ENCODE measurements around the gene R3HDM2.

DNA sequence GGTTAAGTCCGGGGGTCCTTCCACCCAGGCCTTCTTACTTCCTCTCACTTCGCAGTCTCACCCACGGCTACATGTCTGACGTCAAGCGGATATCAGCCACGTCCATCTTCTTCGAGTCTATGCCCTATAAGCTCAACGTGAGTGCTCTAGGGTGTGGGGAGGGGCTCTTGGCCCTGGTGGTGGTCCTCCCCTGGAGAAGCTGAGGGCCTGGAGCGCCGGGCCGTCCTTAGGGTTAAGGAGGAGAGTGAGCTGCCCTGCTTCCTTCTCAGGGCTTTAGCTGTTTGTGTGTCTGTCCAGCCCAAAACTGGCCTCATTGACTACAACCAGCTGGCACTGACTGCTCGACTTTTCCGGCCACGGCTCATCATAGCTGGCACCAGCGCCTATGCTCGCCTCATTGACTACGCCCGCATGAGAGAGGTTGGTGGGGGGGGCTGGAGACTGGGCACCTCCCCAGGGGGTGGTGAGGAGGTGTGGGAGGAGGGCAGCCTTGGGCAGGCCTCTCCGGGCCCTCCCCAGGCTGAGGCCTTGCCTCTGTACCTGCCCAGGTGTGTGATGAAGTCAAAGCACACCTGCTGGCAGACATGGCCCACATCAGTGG is 198.6 kb downstream of the R3HDM2 start:
- no peak for TF ChIP-seq POLR2A (IDR thresholded peaks at IDR 0.05)
- TF ChIP-seq, protein P1, sequence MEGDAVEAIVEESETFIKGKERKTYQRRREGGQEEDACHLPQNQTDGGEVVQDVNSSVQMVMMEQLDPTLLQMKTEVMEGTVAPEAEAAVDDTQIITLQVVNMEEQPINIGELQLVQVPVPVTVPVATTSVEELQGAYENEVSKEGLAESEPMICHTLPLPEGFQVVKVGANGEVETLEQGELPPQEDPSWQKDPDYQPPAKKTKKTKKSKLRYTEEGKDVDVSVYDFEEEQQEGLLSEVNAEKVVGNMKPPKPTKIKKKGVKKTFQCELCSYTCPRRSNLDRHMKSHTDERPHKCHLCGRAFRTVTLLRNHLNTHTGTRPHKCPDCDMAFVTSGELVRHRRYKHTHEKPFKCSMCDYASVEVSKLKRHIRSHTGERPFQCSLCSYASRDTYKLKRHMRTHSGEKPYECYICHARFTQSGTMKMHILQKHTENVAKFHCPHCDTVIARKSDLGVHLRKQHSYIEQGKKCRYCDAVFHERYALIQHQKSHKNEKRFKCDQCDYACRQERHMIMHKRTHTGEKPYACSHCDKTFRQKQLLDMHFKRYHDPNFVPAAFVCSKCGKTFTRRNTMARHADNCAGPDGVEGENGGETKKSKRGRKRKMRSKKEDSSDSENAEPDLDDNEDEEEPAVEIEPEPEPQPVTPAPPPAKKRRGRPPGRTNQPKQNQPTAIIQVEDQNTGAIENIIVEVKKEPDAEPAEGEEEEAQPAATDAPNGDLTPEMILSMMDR (IDR thresholded peaks at IDR 0.05 in 8 of 11, conservative IDR thresholded peaks at IDR 0.05 in 3 of 11), result no peak
- no peak for TF ChIP-seq POLR2AphosphoS5 (IDR thresholded peaks at IDR 0.05)
